ENCODE results near the gene KIAA2012.

The KIAA2012 gene

GRCh38 chr2:202154613-202155012, 81.6 kb downstream of the KIAA2012 start:
- Histone ChIP-seq H3K4me2 (ENCODE audit: low read length) (no peak overlapping the region), H3K4me3 (ENCODE audit: low read length) (no peak overlapping the region), H3K36me3 (ENCODE audit: control insufficient read depth, low read length) (no peaks in the 10 kb centered on the region), H3K9me3 (ENCODE audit: control insufficient read depth, insufficient read depth, low read length) (no peaks in the 10 kb centered on the region), H3K27ac (ENCODE audit: low read depth, low read length) (no peak overlapping the region), H3K9me2 (replicated peaks; ENCODE audit: control insufficient read depth, low read length) (no peaks in the 10 kb centered on the region), H3F3A (ENCODE audit: control insufficient read depth, insufficient read depth) (no peaks in the 10 kb centered on the region), H3K4me1 (ENCODE audit: control insufficient read depth, low read length) (no peaks in the 10 kb centered on the region), H3K79me2 (ENCODE audit: control insufficient read depth, low read length) (no peaks in the 10 kb centered on the region), H4K20me1 (ENCODE audit: control insufficient read depth, insufficient read depth, low read depth, low read length) (no peaks in the 10 kb centered on the region), H3K27me3 (ENCODE audit: control insufficient read depth, low read length) (0 out of 2 replicates have a peak, but pooled peaks cover 3% of the 10 kb centered on the region)
- no peak for TF ChIP-seq EZH2phosphoT487 (IDR thresholded peaks at IDR 0.05; ENCODE audit: borderline replicate concordance, low read length)
- TF ChIP-seq CTCF (IDR thresholded peaks at IDR 0.05; ENCODE audit: low read depth, low read length, poor library complexity, severe bottlenecking) = no peak

- Histone ChIP-seq H3K79me2 (ENCODE audit: control insufficient read depth, low read length) (no peaks in the 10 kb centered on the region), H4K20me1 (ENCODE audit: control insufficient read depth, insufficient read depth, low read depth, low read length) (no peaks in the 10 kb centered on the region), H3K4me1 (ENCODE audit: control insufficient read depth, low read length) (0 out of 2 replicates have a peak, but pooled peaks cover 4% of the 10 kb centered on the region), H3F3A (ENCODE audit: control insufficient read depth, insufficient read depth) (no peaks in the 10 kb centered on the region), H3K4me3 (ENCODE audit: low read length) (no peak overlapping the region), H3K36me3 (ENCODE audit: control insufficient read depth, low read length) (no peaks in the 10 kb centered on the region), H3K9me3 (ENCODE audit: control insufficient read depth, insufficient read depth, low read length) (no peaks in the 10 kb centered on the region), H3K9me2 (replicated peaks; ENCODE audit: control insufficient read depth, low read length) (no peaks in the 10 kb centered on the region), H3K4me2 (ENCODE audit: low read length) (no peak overlapping the region), H3K27ac (ENCODE audit: low read depth, low read length) (no peak overlapping the region), H3K27me3 (ENCODE audit: control insufficient read depth, low read length) (0 out of 2 replicates have a peak, but pooled peaks cover 3% of the 10 kb centered on the region)
- TF ChIP-seq CTCF (IDR thresholded peaks at IDR 0.05; ENCODE audit: low read depth, low read length, poor library complexity, severe bottlenecking) = no peak
- TF ChIP-seq EZH2phosphoT487 (IDR thresholded peaks at IDR 0.05; ENCODE audit: borderline replicate concordance, low read length) = no peak
Measured at GRCh38 chr2:202157211-202157990, 84.3 kb downstream of the KIAA2012 start.

GRCh38 chr2:202158796-202159195, 85.7 kb downstream of the KIAA2012 start:
- TF ChIP-seq EZH2phosphoT487 (IDR thresholded peaks at IDR 0.05; ENCODE audit: borderline replicate concordance, low read length) (no peak), CTCF (IDR thresholded peaks at IDR 0.05; ENCODE audit: low read depth, low read length, poor library complexity, severe bottlenecking) (no peak)
- H3F3A ChIP-seq (ENCODE audit: control insufficient read depth, insufficient read depth) = no peaks in the 10 kb centered on the region
- H3K9me3 ChIP-seq (ENCODE audit: control insufficient read depth, insufficient read depth, low read length) = no peaks in the 10 kb centered on the region
- H3K4me2 ChIP-seq (ENCODE audit: low read length) = no peak overlapping the region
- no peaks in the 10 kb centered on the region for H4K20me1 ChIP-seq (ENCODE audit: control insufficient read depth, insufficient read depth, low read depth, low read length)
- H3K4me1 ChIP-seq (ENCODE audit: control insufficient read depth, low read length) = 0 out of 2 replicates have a peak, but pooled peaks cover 4% of the 10 kb centered on the region
- no peaks in the 10 kb centered on the region for H3K36me3 ChIP-seq (ENCODE audit: control insufficient read depth, low read length)
- H3K27ac ChIP-seq (ENCODE audit: low read depth, low read length) = no peak overlapping the region
- H3K9me2 ChIP-seq (replicated peaks; ENCODE audit: control insufficient read depth, low read length) = no peaks in the 10 kb centered on the region
- H3K79me2 ChIP-seq (ENCODE audit: control insufficient read depth, low read length) = no peaks in the 10 kb centered on the region
- no peak overlapping the region for H3K4me3 ChIP-seq (ENCODE audit: low read length)
- H3K27me3 ChIP-seq (ENCODE audit: control insufficient read depth, low read length) = 0 out of 2 replicates have a peak, but pooled peaks cover 3% of the 10 kb centered on the region
